ENCODE results near the gene FBXL17. TPM values are rescaled to one million over a fixed set of nuclear protein-coding genes. Genes with fewer than 3 reads are reported as not detected.

Gene FBXL17
- total RNA-seq, 1 donor from 2014 or later, result 17.5 TPM

DNA sequence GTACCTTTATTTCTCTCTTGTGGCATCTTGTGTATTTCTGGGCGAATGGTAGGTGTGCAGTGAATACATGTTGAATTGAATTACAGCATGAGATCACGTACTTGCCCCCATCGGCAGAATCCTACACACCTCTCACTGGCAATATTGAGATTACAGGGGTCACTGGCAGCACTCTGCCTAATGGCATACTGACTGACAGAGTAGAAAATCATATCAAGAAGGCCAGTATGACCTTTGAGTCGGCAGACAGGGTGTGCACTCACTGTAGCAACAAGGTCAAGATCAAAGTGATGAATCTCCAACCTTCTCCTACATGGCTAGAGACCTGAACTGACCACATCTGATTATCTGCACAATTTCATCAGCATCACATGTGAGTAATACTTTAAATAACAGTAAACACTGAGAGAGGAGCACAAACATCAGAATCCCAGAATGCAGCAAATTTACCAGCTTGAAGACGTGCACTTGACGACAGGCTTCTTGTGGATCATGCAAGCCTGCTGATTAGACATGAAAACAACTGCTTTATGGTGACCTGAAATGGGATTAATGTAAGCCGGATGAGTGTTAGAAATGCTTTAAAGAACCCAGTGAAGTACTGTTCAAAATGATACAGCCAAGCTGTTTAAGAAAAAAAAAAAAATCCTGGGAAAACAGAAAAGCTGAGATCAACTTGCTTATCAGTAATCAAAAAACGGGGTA lies 444.1 kb downstream of the FBXL17 start:
- DNase-seq (no peak), ATAC-seq (no peak)
- Histone ChIP-seq H3K27ac (no peak overlapping the region), H3K36me3 (no peaks in the 10 kb centered on the region), H3K4me3 (no peak overlapping the region), H3K4me1 (no peaks in the 10 kb centered on the region), H3K27me3 (no peaks in the 10 kb centered on the region), H3K9me3 (no peaks in the 10 kb centered on the region)
- intact Hi-C loops (cut with DNase I), result no loop called here
- TF ChIP-seq, protein P1, sequence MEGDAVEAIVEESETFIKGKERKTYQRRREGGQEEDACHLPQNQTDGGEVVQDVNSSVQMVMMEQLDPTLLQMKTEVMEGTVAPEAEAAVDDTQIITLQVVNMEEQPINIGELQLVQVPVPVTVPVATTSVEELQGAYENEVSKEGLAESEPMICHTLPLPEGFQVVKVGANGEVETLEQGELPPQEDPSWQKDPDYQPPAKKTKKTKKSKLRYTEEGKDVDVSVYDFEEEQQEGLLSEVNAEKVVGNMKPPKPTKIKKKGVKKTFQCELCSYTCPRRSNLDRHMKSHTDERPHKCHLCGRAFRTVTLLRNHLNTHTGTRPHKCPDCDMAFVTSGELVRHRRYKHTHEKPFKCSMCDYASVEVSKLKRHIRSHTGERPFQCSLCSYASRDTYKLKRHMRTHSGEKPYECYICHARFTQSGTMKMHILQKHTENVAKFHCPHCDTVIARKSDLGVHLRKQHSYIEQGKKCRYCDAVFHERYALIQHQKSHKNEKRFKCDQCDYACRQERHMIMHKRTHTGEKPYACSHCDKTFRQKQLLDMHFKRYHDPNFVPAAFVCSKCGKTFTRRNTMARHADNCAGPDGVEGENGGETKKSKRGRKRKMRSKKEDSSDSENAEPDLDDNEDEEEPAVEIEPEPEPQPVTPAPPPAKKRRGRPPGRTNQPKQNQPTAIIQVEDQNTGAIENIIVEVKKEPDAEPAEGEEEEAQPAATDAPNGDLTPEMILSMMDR (IDR thresholded peaks at IDR 0.05), result no peak

DNA sequence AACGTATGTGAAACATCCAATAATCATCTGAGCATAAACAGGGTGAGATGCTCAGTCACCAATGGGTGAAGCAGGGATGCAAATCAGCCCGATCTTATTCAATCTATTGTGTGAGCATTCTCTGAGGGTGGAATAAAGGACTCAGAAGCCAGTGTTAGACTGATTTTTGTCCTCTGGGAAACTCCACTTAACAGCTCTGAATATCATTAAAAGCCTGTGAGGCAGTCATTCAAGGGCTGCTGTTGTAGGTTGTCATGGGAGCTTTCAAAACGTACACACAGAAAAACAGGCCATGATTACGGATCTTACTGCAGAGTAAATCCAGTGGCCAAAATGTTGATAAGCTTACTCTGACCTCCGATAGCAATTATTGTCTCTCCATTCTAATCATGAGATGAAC lies 444.7 kb downstream of the FBXL17 start:
- Histone ChIP-seq H3K4me3 (no peak overlapping the region), H3K9me3 (no peaks in the 10 kb centered on the region), H3K36me3 (no peaks in the 10 kb centered on the region), H3K27ac (no peak overlapping the region), H3K27me3 (no peaks in the 10 kb centered on the region), H3K4me1 (no peaks in the 10 kb centered on the region)
- TF ChIP-seq, protein P1 (IDR thresholded peaks at IDR 0.05), result no peak
- no peak for ATAC-seq
- intact Hi-C loops (cut with DNase I), result no loop called here
- no peak for DNase-seq

DNA sequence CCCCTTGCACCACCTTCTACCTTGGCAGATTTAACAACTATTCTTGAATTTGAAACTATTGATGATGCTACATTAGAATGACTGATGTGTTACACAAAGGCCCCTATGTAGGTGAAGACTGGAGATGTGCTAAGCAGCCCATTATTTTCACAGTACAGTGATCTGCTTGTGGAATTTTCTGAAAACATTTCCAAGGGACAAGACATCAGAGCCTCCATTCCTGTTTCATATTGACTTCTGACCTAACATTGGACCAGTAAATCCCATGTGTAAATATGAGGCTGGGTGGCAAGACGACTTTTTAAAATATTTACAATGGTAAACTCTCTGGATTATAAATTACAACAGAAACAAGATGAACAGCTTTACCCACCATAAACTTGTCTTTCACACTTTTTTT lies 445.4 kb downstream of the FBXL17 start:
- DNase-seq (no peak), ATAC-seq (no peak)
- no peaks in the 10 kb centered on the region for H3K9me3 ChIP-seq
- H3K27ac ChIP-seq, result no peak overlapping the region
- TF ChIP-seq, protein P1 (IDR thresholded peaks at IDR 0.05), result no peak
- H3K4me1 ChIP-seq, result no peaks in the 10 kb centered on the region
- intact Hi-C loops (cut with DNase I), result no loop called here
- H3K36me3 ChIP-seq, result no peaks in the 10 kb centered on the region
- no peaks in the 10 kb centered on the region for H3K27me3 ChIP-seq
- H3K4me3 ChIP-seq, result no peak overlapping the region

DNA sequence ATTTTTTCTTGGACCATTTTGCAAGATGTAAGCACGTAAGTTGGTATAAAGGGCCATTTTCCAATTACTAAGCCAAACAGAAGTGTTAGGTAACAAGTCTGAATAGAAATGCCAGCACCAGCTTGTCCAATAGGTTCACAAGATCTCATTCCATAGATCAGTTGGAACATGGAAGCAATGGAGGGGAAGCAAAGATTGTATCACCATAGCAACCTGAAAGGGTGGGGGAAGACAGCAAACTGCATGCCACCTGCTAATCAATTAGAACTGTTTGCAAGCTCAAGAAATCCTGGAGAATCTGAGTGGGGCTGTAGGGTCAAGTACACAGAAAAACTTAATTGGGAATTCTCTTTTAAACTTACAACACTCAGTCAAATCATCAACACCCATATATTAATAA lies 446.3 kb downstream of the FBXL17 start:
- no peaks in the 10 kb centered on the region for H3K9me3 ChIP-seq
- ATAC-seq (no peak), DNase-seq (no peak)
- no peaks in the 10 kb centered on the region for H3K4me1 ChIP-seq
- TF ChIP-seq, protein P1 (IDR thresholded peaks at IDR 0.05), result no peak
- no peak overlapping the region for H3K27ac ChIP-seq
- intact Hi-C loops (cut with DNase I), result no loop called here
- H3K4me3 ChIP-seq, result no peak overlapping the region
- H3K36me3 ChIP-seq, result no peaks in the 10 kb centered on the region
- no peaks in the 10 kb centered on the region for H3K27me3 ChIP-seq

DNA sequence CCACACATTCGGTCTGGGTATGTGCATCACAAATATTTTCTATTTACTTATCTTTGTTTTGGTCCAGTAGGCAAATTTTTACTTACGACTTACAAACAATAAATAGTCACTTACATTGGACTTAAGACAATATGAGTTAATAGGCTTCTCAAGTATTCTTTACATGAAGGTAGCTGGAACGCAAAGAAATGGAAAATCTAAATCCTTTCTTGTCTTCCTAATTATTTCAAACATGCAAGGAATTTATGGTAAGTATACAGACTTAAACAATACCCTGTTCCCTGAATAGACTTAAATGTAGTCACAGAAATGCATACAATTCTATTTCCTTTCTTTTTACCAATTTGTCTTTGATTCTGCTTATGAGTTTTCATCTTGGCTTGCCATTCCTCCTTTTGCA lies 448.6 kb downstream of the FBXL17 start:
- no peaks in the 10 kb centered on the region for H3K9me3 ChIP-seq
- intact Hi-C loops (cut with DNase I), result no loop called here
- H3K4me1 ChIP-seq, result no peaks in the 10 kb centered on the region
- H3K27me3 ChIP-seq, result no peaks in the 10 kb centered on the region
- H3K27ac ChIP-seq, result no peak overlapping the region
- DNase-seq, result no peak
- ATAC-seq, result no peak
- H3K36me3 ChIP-seq, result no peaks in the 10 kb centered on the region
- H3K4me3 ChIP-seq, result no peak overlapping the region
- TF ChIP-seq, protein P1 (IDR thresholded peaks at IDR 0.05), result no peak

DNA sequence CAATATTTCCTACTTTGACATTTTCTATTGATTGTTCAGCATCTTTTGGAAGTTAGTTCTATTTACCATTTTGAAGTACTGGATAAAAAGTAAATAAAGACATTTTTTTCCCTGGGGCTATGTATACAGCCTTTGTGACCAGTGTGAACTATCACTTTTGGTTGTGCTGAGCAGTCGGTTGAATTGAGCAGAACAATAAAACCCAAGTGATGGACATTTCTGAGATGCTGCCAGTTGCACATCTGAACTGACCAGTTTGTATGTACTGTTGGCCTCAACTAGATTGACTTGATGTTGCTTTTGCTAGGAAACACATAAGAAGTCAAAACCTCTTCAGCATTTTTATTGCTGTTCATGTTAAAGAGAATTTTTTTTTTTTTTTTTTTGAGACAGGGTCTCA lies 451.0 kb downstream of the FBXL17 start:
- ATAC-seq (no peak), DNase-seq (no peak)
- no peak overlapping the region for H3K4me3 ChIP-seq
- H3K27me3 ChIP-seq, result no peaks in the 10 kb centered on the region
- intact Hi-C loops (cut with DNase I), result no loop called here
- H3K9me3 ChIP-seq, result no peaks in the 10 kb centered on the region
- no peaks in the 10 kb centered on the region for H3K36me3 ChIP-seq
- H3K4me1 ChIP-seq, result no peaks in the 10 kb centered on the region
- TF ChIP-seq, protein P1 (IDR thresholded peaks at IDR 0.05), result no peak
- no peak overlapping the region for H3K27ac ChIP-seq

Data from upper lobe of right lung (tissue), 1 donor.